Measurements from ENCODE around the gene ZNF229.
A peak's percentile ranks its signal among the peaks of the same experiment; 100 is the strongest.
"Not testable (repeated sequence)": the region's sequence is repeated elsewhere in the genome, so short reads cannot be mapped to it uniquely, and the experiment has no call there.

ZNF229 gene

GRCh38 chr19:44447916-44448674, at the start of gene ZNF229:
ZNF229 (minus strand) TSS chr19:44448472; CDS start chr19:44442847, 5,625 bp downstream.
- Mint-ChIP-seq H3K4me3 (peak within 1 kb of the TSS; percentile 81), H3K4me1 (peaks cover 12% of the 10 kb centered on the region), H3K27me3 (peaks cover 4% of the 10 kb centered on the region), H3K36me3 (peaks cover 12% of the 10 kb centered on the region), H3K9me3 (peaks cover 72% of the 10 kb centered on the region), H3K27ac (peak within 1 kb of the TSS; percentile 86)
- peak; percentile 87 for DNase-seq
- CTCF ChIA-PET, result no interaction called here

GRCh38 chr19:44496711-44497110, 48.4 kb upstream of the ZNF229 start:
- no peak for DNase-seq
- Mint-ChIP-seq H3K4me1 (peaks cover 29% of the 10 kb centered on the region), H3K27me3 (peaks cover 4% of the 10 kb centered on the region), H3K36me3 (peaks cover 89% of the 10 kb centered on the region), H3K4me3 (no peak overlapping the region), H3K9me3 (peaks cover 71% of the 10 kb centered on the region), H3K27ac (no peak overlapping the region)
- CTCF ChIA-PET, result no interaction called here

- no peak for DNase-seq
Observed at GRCh38 chr19:44476559-44477408, 28.5 kb upstream of the ZNF229 start.

GRCh38 chr19:44468730-44469129, 20.5 kb upstream of the ZNF229 start:
- DNase-seq, H3K4me1 Mint-ChIP-seq, H3K4me3 Mint-ChIP-seq, H3K27me3 Mint-ChIP-seq, CTCF ChIA-PET, H3K27ac Mint-ChIP-seq: not testable (repeated sequence)
- Mint-ChIP-seq H3K36me3 (peaks cover 15% of the 10 kb centered on the region), H3K9me3 (peaks cover 85% of the 10 kb centered on the region)

More at GRCh38 chr19:44476559-44477408, 28.5 kb upstream of the ZNF229 start:
- Mint-ChIP-seq H3K4me3 (peak overlapping the region; percentile 23), H3K27ac (peak overlapping the region; percentile 72), H3K9me3 (peaks cover 88% of the 10 kb centered on the region), H3K4me1 (no peaks in the 10 kb centered on the region), H3K36me3 (peaks cover 83% of the 10 kb centered on the region), H3K27me3 (no peaks in the 10 kb centered on the region)
- CTCF ChIA-PET, result no interaction called here

- not testable (repeated sequence) for H3K4me1 Mint-ChIP-seq, H3K36me3 Mint-ChIP-seq
- peaks cover 53% of the 10 kb centered on the region for H3K9me3 Mint-ChIP-seq
Observed at GRCh38 chr19:44462600-44463286, 14.5 kb upstream of the ZNF229 start.

GRCh38 chr19:44456016-44456415, 7.7 kb upstream of the ZNF229 start:
- H3K4me1 Mint-ChIP-seq, H3K27ac Mint-ChIP-seq, CTCF ChIA-PET, DNase-seq, H3K27me3 Mint-ChIP-seq, H3K4me3 Mint-ChIP-seq, H3K36me3 Mint-ChIP-seq: not testable (repeated sequence)
- H3K9me3 Mint-ChIP-seq, result peaks cover 50% of the 10 kb centered on the region

More at GRCh38 chr19:44462600-44463286, 14.5 kb upstream of the ZNF229 start:
- DNase-seq, H3K27me3 Mint-ChIP-seq, CTCF ChIA-PET, H3K4me3 Mint-ChIP-seq, H3K27ac Mint-ChIP-seq: not testable (repeated sequence)

- H3K4me3 Mint-ChIP-seq, result no peak overlapping the region
- no peaks in the 10 kb centered on the region for H3K4me1 Mint-ChIP-seq
- H3K27me3 Mint-ChIP-seq, result no peaks in the 10 kb centered on the region
- H3K27ac Mint-ChIP-seq, result no peak overlapping the region
- DNase-seq, result no peak
- H3K36me3 Mint-ChIP-seq, result peaks cover 5% of the 10 kb centered on the region
- H3K9me3 Mint-ChIP-seq, result peaks cover 53% of the 10 kb centered on the region
- CTCF ChIA-PET, result no interaction called here
Observed at GRCh38 chr19:44455100-44455499, 6.8 kb upstream of the ZNF229 start.

GRCh38 chr19:44452367-44452766, 4.1 kb upstream of the ZNF229 start:
- Mint-ChIP-seq H3K36me3 (peaks cover 13% of the 10 kb centered on the region), H3K27me3 (peaks cover 4% of the 10 kb centered on the region), H3K9me3 (peaks cover 64% of the 10 kb centered on the region), H3K4me3 (no peak overlapping the region), H3K27ac (no peak overlapping the region), H3K4me1 (peaks cover 12% of the 10 kb centered on the region)
- no peak for DNase-seq
- CTCF ChIA-PET, result no interaction called here

GRCh38 chr19:44451687-44452086, 3.4 kb upstream of the ZNF229 start:
- CTCF ChIA-PET, result no interaction called here
- H3K27ac Mint-ChIP-seq, result no peak overlapping the region
- H3K27me3 Mint-ChIP-seq, result peaks cover 4% of the 10 kb centered on the region
- peaks cover 12% of the 10 kb centered on the region for H3K4me1 Mint-ChIP-seq
- H3K36me3 Mint-ChIP-seq, result peaks cover 13% of the 10 kb centered on the region
- DNase-seq, result no peak
- peaks cover 69% of the 10 kb centered on the region for H3K9me3 Mint-ChIP-seq
- H3K4me3 Mint-ChIP-seq, result no peak overlapping the region

- H3K27ac Mint-ChIP-seq, result no peak overlapping the region
- H3K27me3 Mint-ChIP-seq, result no peaks in the 10 kb centered on the region
- no peak overlapping the region for H3K4me3 Mint-ChIP-seq
- H3K9me3 Mint-ChIP-seq, result peaks cover 61% of the 10 kb centered on the region
- peaks cover 1% of the 10 kb centered on the region for H3K36me3 Mint-ChIP-seq
- no peak for DNase-seq
- CTCF ChIA-PET, result no interaction called here
- no peaks in the 10 kb centered on the region for H3K4me1 Mint-ChIP-seq
Observed at GRCh38 chr19:44438441-44438840, 9.8 kb downstream of the ZNF229 start.

- CTCF ChIA-PET, result no interaction called here
- Mint-ChIP-seq H3K9me3 (peaks cover 66% of the 10 kb centered on the region), H3K4me3 (no peak overlapping the region), H3K36me3 (peaks cover 1% of the 10 kb centered on the region), H3K27me3 (no peaks in the 10 kb centered on the region), H3K4me1 (no peaks in the 10 kb centered on the region), H3K27ac (no peak overlapping the region)
- no peak for DNase-seq
Observed at GRCh38 chr19:44435441-44435840, 12.8 kb downstream of the ZNF229 start.

- peaks cover 5% of the 10 kb centered on the region for H3K36me3 Mint-ChIP-seq
- CTCF ChIA-PET, result no interaction called here
- no peak for DNase-seq
- H3K27ac Mint-ChIP-seq, result no peak overlapping the region
- no peaks in the 10 kb centered on the region for H3K4me1 Mint-ChIP-seq
- H3K4me3 Mint-ChIP-seq, result no peak overlapping the region
- no peaks in the 10 kb centered on the region for H3K27me3 Mint-ChIP-seq
- peaks cover 79% of the 10 kb centered on the region for H3K9me3 Mint-ChIP-seq
Observed at GRCh38 chr19:44430956-44431355, 17.3 kb downstream of the ZNF229 start.

- H3K36me3 Mint-ChIP-seq, CTCF ChIA-PET, H3K4me1 Mint-ChIP-seq, DNase-seq, H3K4me3 Mint-ChIP-seq, H3K27ac Mint-ChIP-seq, H3K27me3 Mint-ChIP-seq: not testable (repeated sequence)
- H3K9me3 Mint-ChIP-seq, result peaks cover 44% of the 10 kb centered on the region
Observed at GRCh38 chr19:44415553-44415952, 32.7 kb downstream of the ZNF229 start.
